Stimulated activated CD4-positive, alpha-beta T cell treated with anti-CD3 and anti-CD28 coated beads, Interleukin-15, amount 100 ng/mL, for 48 hours (primary cell): ENCODE data around the gene GJB3.
"Not testable (repeated sequence)": the region's sequence is repeated elsewhere in the genome, so short reads cannot be mapped to it uniquely, and the experiment has no call there.

ENCODE experiments used
- DNase-seq, 2 donors: peaks; one replicate each; pipeline ENCODE4 v3.0.0-alpha.2; 2020; ENCODE audit warnings: low read depth in 2 of 2

The GJB3 gene

GRCh38 chr1:34785231-34785874, 4.3 kb downstream of the GJB3 start:
- no peak for DNase-seq

DNA sequence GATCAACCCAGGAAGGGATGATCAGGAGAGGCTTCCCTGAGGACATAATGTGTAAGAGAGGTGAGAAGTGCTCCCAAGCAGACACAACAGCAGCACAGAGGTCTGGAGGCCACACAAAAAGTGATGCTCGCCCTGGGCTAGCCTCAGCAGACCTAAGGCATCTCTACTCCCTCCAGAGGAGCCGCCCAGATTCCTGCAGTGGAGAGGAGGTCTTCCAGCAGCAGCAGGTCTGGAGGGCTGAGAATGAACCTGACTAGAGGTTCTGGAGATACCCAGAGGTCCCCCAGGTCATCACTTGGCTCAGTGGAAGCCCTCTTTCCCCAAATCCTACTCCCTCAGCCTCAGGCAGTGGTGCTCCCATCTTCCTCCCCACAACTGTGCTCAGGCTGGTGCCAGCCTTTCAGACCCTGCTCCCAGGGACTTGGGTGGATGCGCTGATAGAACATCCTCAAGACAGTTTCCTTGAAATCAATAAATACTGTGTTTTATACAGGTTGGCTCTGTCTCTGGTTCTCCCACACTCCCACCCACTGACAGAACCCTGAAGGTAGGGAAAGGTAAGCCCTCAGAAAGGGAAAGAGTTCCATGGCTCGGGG, 5.0 kb downstream of the GJB3 start:
- DNase-seq, result no peak

DNA sequence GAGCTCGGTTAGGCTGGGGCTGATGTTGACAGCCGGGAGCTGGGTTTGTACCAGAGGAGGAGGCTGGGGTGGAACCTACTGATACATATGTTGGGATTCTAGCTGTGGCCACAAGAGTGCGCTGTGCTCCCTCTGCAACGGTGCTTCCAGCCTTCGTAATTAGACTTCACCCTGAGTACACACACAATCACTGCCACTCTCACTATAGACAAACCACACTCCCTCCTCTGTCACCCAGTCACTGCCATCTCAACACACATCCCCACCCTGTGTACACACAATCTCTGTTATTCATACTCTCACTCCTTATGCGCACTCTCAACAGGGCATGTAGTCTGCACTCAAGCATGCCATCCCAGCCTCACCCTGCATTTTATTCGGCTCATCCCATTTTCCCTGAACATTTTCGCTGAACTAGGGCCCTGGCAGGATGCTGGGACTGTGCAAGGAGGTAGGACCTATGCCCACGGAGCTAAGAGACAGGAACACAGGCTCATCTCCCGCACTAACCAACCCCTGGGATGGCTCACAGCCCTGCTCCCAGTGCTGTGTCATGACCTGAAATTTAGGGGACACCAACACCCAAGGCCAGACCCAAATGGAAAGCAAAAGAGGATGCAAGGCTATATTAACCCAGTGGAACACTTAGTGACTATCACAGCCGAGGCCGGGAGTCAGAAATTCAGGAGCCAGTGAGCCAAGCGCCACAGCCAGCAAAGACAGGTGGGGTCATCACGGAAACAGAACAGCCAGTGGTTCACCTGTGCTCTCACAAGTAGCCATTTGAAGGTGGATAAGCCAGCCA, 5.7 kb downstream of the GJB3 start:
- peak; percentile 38 to 63 for DNase-seq

DNA sequence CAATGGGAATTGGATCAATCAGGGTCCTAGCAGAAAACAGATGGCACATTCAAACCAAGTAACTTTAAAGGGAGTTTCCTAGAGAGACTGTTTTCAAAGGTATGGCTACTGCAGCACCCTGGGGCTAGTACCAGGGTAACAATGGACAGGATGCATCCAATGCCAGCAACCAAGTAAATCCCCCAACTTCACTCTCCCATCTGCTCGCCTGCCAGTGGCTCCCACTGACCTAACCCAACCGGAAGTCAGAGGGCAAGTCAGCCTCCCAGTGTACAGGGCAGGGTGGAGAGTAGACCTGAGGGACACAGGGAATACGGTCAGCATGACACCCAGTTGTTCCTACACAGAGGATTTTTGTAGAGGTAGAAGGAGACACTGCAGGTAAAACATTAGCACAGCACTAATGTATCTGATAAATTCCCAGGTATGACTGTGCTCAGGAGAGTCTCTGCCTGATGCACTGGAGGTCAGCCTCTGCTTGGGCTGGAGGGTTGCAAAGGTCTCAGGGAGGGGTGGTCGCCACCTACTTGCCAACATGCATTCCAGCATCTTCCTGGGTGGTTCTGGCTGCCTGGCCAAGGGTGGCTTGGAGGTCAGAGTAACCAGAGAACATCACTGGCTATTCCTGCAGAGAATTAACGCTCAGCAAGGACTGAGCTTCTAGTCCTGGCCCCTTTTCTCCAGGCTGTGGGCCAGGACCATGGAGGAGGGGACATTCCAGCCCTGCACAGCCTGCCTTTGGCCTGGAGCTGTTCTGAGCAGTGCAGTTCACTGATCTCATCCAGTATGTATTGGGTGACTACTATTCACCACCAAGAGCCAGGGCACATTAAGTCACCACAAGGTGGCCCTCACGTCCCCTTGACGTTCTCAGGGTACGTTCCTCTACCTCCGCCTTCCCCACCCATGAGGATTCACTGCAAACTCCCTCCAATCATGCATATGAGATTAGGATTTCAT, 6.7 kb downstream of the GJB3 start:
- no peak for DNase-seq

DNA sequence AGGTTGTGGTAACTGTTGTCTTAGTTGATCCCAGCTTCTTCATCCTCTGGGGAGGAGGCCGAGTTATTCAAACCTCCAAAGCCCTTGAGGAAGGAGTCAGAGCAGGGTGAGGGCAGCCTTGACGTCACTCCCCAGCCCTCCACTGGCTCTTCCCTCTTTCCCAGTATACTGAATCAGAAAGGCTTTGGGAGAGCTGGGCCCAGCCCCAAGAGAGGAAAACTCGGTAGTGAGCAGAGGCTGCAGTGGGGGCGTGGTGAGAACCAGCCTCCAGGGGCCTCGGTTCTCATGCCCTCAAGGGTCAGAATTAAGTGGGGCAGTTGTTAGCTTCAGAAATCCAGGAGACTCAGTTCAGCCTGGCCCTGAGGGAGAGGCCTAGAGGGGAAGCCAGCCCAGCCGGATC, 10.0 kb downstream of the GJB3 start:
- no peak for DNase-seq

GRCh38 chr1:34792424-34792823, 11.4 kb downstream of the GJB3 start:
- no peak for DNase-seq

- DNase-seq, result no peak
Observed at GRCh38 chr1:34792868-34793727, 12.1 kb downstream of the GJB3 start, which contains the start of gene GJA4. TSS of gene GJA4 (plus strand) at chr1:34792999. CDS start at chr1:34794214, 1,215 bp downstream.

GRCh38 chr1:34794001-34794789, 13.2 kb downstream of the GJB3 start:
- DNase-seq, result no peak

- no peak for DNase-seq
Observed at GRCh38 chr1:34794790-34795180, 13.8 kb downstream of the GJB3 start.

DNA sequence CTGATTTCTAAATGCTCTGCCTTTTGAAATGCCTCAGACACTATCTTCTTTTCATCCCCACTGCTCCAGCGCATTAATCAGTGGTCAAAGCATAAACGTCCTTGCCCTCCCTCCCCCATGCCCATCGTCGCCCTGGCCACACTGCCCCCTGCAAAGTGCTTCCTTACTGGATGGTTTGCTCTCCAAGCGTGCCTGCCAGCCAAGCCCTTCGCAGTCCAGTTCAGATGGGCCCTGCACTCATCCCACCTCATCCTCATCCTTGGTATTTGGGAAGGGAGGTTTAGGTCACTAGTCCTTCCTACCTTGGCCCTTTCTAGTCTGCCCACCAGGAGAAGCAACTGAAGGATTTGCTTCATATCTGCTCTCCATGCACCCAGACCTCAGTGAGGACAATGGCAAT, 14.9 kb downstream of the GJB3 start:
- DNase-seq, result no peak

- DNase-seq, result no peak
Observed at GRCh38 chr1:34796990-34797389, 16.0 kb downstream of the GJB3 start.

DNA sequence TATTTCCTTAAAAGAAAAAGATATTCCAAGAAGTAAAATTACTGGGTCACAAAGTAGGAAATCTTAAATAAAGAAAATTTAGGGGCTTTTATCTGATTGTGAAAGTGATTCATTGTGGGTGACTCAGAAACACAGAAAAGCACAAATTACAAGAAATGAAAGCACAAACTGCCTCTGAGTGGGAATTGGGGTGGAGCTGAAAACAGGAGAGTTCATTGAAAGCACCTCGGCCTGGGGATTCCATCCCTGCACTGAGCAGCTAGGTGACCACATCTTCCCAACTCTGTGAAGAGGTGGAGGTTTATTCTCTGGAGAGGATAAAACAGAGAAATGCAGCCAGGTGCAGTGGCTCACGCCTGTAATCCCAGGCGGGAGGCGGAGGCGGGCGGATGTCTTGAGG, 19.2 kb downstream of the GJB3 start:
- no peak for DNase-seq

- DNase-seq, result no peak
Observed at GRCh38 chr1:34803770-34804169, 22.8 kb downstream of the GJB3 start.

- no peak for DNase-seq
Observed at GRCh38 chr1:34806396-34806795, 25.4 kb downstream of the GJB3 start.

DNA sequence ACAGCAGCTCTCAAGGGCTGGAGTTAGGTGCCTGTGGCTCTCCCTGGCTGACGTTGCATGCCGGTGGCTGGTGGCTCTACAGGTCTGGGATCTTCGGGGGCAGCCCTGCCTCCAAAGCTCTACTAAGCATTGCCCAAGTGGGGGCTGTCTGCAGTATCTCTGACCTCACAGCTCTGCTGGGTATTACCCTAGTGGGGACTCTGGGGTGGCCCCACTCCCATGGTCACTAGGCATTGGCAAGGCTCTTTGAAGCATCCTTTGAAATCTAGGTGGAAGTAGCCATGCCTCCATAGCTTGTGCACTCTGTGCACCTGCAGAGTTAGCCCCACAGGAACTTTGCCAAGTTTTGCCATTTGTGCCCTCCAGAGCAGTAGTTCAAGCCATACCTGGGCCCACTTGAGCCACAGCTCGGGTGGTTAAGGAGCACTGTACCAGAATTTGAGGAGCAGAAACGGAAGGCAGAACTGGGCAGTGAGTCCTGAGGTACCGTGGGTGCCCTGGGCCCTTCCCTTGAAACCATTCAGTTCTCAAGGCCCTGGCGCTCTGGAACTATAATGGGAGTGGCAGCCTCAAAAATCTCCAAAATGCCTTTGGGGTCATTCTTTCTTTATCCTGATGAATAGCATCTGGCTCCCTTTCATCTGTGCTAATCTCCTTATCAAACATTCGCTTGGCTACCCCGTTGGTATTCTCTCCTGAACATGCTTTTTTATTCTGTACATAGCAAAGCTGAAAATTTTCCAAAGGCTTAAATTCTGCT, 27.2 kb downstream of the GJB3 start:
- DNase-seq, result no peak

DNA sequence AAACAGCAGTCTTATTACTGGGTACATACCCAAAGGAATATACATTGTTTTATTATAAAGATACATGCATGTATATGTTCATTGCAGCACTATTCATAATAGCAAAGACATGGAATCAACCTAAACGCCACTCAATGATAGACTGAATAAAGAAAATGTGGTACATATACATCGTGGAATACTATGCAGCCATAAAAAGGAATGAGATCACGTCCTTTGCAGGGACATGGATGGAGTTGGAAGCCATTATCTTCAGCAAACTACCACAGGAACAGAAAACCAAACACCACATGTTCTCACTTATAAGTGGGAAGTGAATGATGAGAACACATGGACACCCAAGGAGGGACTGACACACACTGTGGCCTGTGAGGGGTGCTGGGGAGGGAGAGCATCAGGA, 29.8 kb downstream of the GJB3 start:
- not testable (repeated sequence) for DNase-seq

- no peak for DNase-seq
Observed at GRCh38 chr1:34816332-34816731, 35.3 kb downstream of the GJB3 start.

DNA sequence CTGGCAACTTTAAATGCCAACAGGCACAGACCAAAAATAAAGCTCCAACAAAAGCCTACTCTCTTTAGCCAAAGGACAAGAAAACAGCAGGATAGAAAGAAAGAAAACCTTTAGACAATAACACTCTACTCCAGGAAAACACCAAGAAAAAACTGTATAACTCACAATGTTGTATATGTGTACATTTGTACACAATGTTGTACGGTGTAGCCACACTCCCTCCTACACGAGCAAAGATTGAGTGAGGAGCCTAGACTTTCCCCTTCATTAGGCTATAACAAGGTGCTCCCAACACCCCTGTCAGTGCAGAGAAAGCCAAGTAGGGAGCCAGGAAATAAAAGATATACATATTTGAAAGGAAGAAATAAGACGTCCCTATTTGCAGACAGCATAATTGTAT, 35.8 kb downstream of the GJB3 start:
- DNase-seq, result no peak

GRCh38 chr1:34818862-34819261, 37.8 kb downstream of the GJB3 start:
- not testable (repeated sequence) for DNase-seq
